ENCODE measurements around the gene ARL15. TPM values are rescaled to one million over a fixed set of nuclear protein-coding genes. Genes with fewer than 3 reads are reported as not detected.

The ARL15 gene
- total RNA-seq, 1 donor from 2014 or later, result 74.4 TPM

DNA sequence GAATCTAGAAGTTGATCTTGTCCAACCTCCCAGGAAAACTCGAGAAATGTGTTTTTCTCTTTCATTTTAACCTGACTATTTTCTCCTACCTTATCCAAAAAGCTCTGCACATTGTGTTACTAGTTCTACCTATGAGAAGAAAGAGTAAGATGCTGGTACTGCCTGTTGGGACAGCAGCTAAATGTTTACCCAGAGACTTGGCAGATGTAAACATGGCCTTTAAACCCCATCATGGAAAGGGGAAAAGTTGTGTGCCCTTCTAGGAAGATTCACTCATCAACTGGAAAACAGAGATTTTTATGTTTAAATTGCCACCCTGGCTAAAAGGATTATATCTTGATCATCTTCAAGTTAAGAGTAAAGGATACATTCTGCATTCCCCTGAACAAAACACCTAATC, 3.5 kb downstream of the ARL15 start:
- TF ChIP-seq POLR2AphosphoS5 (IDR thresholded peaks at IDR 0.05; ENCODE audit: insufficient read depth in 1 of 2, low read depth in 1 of 2) (no peak), POLR2A (IDR thresholded peaks at IDR 0.05) (no peak)
- TF ChIP-seq, protein P1, sequence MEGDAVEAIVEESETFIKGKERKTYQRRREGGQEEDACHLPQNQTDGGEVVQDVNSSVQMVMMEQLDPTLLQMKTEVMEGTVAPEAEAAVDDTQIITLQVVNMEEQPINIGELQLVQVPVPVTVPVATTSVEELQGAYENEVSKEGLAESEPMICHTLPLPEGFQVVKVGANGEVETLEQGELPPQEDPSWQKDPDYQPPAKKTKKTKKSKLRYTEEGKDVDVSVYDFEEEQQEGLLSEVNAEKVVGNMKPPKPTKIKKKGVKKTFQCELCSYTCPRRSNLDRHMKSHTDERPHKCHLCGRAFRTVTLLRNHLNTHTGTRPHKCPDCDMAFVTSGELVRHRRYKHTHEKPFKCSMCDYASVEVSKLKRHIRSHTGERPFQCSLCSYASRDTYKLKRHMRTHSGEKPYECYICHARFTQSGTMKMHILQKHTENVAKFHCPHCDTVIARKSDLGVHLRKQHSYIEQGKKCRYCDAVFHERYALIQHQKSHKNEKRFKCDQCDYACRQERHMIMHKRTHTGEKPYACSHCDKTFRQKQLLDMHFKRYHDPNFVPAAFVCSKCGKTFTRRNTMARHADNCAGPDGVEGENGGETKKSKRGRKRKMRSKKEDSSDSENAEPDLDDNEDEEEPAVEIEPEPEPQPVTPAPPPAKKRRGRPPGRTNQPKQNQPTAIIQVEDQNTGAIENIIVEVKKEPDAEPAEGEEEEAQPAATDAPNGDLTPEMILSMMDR (IDR thresholded peaks at IDR 0.05), result no peak
- peaks cover 23% of the 10 kb centered on the region for H3K4me1 ChIP-seq

DNA sequence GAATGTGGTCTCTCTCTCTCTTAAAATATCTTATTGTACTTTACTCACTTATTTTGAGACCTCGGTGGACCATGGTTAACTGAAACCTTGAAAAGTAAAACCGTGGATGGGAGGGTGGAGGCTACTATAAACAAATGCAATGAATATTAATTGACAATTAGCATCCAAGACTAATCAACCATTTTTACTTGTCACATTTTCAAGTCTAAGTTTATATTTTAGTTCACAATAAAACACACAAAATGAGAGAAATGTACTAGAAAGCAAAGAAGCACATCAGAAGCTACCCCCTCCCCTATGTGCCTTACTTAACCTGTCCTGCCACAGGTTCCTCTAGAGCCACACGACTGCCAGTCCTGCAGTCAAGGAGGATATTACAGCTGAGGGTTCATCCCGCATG, 4.6 kb downstream of the ARL15 start:
- H3K36me3 ChIP-seq, result no peaks in the 10 kb centered on the region
- TF ChIP-seq, protein P1 (IDR thresholded peaks at IDR 0.05), result no peak
- TF ChIP-seq POLR2AphosphoS5 (IDR thresholded peaks at IDR 0.05; ENCODE audit: insufficient read depth in 1 of 2, low read depth in 1 of 2) (no peak), POLR2A (IDR thresholded peaks at IDR 0.05) (no peak)
- no peak overlapping the region for H3K4me3 ChIP-seq
- no peaks in the 10 kb centered on the region for H3K9me3 ChIP-seq
- peaks cover 23% of the 10 kb centered on the region for H3K4me1 ChIP-seq
- no peak for DNase-seq (ENCODE audit: extremely low spot score in 2 of 2)
- no peak overlapping the region for H3K27ac ChIP-seq
- no peaks in the 10 kb centered on the region for H3K27me3 ChIP-seq
- intact Hi-C loops (cut with DNase I), result no loop called here

More for the DNA sequence above, 3.5 kb downstream of the ARL15 start:
- H3K4me3 ChIP-seq, result no peak overlapping the region
- no peak for DNase-seq (ENCODE audit: extremely low spot score in 2 of 2)
- no peaks in the 10 kb centered on the region for H3K27me3 ChIP-seq
- H3K36me3 ChIP-seq, result no peaks in the 10 kb centered on the region
- intact Hi-C loops (cut with DNase I), result no loop called here
- no peaks in the 10 kb centered on the region for H3K9me3 ChIP-seq
- no peak overlapping the region for H3K27ac ChIP-seq

DNA sequence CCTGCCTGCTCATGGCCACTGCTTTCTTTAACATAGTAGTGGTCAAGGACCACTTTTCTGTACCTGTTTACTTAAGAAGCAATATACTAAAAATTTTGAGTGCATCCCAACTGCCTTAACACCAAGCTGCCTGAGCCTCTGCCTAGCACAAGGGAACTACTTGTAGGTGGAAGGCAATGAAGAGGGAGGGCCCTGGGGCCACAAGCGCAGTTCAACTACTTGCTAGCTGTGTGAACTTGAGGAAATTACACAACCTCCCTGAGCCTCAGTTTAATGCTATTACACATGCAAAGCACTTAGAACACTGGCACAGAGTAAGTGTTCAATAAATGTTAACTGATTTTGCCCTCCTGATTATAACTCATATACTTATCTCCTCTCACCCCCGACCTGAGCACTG, 6.3 kb downstream of the ARL15 start:
- H3K27ac ChIP-seq, result no peak overlapping the region
- intact Hi-C loops (cut with DNase I), result no loop called here
- no peaks in the 10 kb centered on the region for H3K27me3 ChIP-seq
- no peak for DNase-seq (ENCODE audit: extremely low spot score in 2 of 2)
- H3K9me3 ChIP-seq, result no peaks in the 10 kb centered on the region
- H3K4me1 ChIP-seq, result peaks cover 15% of the 10 kb centered on the region
- no peaks in the 10 kb centered on the region for H3K36me3 ChIP-seq
- TF ChIP-seq, protein P1 (IDR thresholded peaks at IDR 0.05), result no peak
- TF ChIP-seq POLR2AphosphoS5 (IDR thresholded peaks at IDR 0.05; ENCODE audit: insufficient read depth in 1 of 2, low read depth in 1 of 2) (no peak), POLR2A (IDR thresholded peaks at IDR 0.05) (no peak)
- H3K4me3 ChIP-seq, result no peak overlapping the region

DNA sequence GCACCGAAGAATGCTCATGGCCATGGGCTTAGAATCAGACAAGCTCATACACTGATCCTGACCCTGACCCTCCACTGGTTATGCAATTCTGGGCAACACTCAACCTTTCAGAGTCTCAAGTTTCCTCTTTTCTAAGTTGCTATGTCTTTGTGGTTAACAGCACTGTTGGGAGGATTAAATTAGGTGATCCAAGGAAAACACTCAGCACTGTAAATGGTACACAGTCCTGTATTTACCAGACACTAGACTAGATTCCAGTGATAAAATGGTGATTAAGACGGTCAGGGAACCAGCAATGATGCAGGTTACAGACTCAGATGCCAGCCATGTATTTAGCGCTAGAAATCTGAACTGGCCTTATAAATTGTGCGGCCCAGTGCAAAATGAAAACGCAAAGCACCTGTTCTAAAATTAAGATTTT, 8.1 kb downstream of the ARL15 start:
- Histone ChIP-seq H3K9me3 (no peaks in the 10 kb centered on the region), H3K27me3 (no peaks in the 10 kb centered on the region), H3K27ac (no peak overlapping the region), H3K36me3 (no peaks in the 10 kb centered on the region), H3K4me1 (no peaks in the 10 kb centered on the region), H3K4me3 (no peak overlapping the region)
- intact Hi-C loops (cut with DNase I), result no loop called here
- no peak for DNase-seq (ENCODE audit: extremely low spot score in 2 of 2)
- TF ChIP-seq POLR2AphosphoS5 (IDR thresholded peaks at IDR 0.05; ENCODE audit: insufficient read depth in 1 of 2, low read depth in 1 of 2) (no peak), POLR2A (IDR thresholded peaks at IDR 0.05) (no peak)
- TF ChIP-seq, protein P1 (IDR thresholded peaks at IDR 0.05), result no peak

DNA sequence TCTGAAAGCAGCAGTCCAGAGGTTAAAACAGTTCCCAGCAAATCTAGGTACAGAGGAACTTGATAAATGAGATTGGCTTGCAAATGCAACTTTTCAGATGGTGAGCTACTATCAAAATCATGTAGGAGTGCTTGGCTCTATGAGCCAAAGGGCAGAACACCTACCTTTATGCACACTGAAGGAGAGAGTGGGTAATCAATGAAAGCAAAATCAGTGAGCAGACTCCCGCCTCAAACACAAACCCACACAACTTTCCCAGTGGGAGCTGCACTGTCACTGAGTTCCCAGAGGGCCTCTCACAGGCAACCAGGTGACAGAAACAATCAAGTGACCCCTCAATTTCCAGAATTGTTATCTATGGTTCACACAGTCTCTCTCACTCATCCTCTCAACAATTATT, 8.5 kb downstream of the ARL15 start:
- Histone ChIP-seq H3K27me3 (no peaks in the 10 kb centered on the region), H3K9me3 (no peaks in the 10 kb centered on the region), H3K4me3 (no peak overlapping the region), H3K4me1 (peaks cover 1% of the 10 kb centered on the region), H3K36me3 (no peaks in the 10 kb centered on the region), H3K27ac (no peak overlapping the region)
- TF ChIP-seq, protein P1 (IDR thresholded peaks at IDR 0.05), result no peak
- TF ChIP-seq POLR2AphosphoS5 (IDR thresholded peaks at IDR 0.05; ENCODE audit: insufficient read depth in 1 of 2, low read depth in 1 of 2) (no peak), POLR2A (IDR thresholded peaks at IDR 0.05) (no peak)
- intact Hi-C loops (cut with DNase I), result no loop called here
- no peak for DNase-seq (ENCODE audit: extremely low spot score in 2 of 2)

Measured in vagina (tissue), 2 donors.